ENCODE results near the gene KREMEN2. TPM values are rescaled to one million over a fixed set of nuclear protein-coding genes. Genes with fewer than 3 reads are reported as not detected.

KREMEN2 gene
- total and polyA plus RNA-seq, 2 of the 13 experiments (the other 11 are each of a cell fraction or from before 2014, with no cell fraction given), result 0.48 to 1.2 TPM

GRCh38 chr16:2963723-2964474 lies at the start of gene KREMEN2 (continued):
- TF ChIP-seq USF2 (IDR thresholded peaks at IDR 0.05; ENCODE audit: low read depth, low read length), result no peak
- TF ChIP-seq USF2 (CRISPR knock-in tag; IDR thresholded peaks at IDR 0.05; ENCODE audit: borderline replicate concordance), result no peak
- no peak for TF ChIP-seq ZNF367 (CRISPR knock-in tag; IDR thresholded peaks at IDR 0.05; ENCODE audit: borderline replicate concordance)
- no peak for TF ChIP-seq RFXAP (CRISPR knock-in tag; IDR thresholded peaks at IDR 0.05; ENCODE audit: borderline replicate concordance)
- TF ChIP-seq ZFX (CRISPR knock-in tag; IDR thresholded peaks at IDR 0.05; ENCODE audit: low read depth), result peak; percentile 18; the same call in 1 of the 2 replicates
- TF ChIP-seq HNRNPLL (IDR thresholded peaks at IDR 0.05; ENCODE audit: low read depth, low read length, poor library complexity, severe bottlenecking), result peak; percentile 39
- TF ChIP-seq, protein P1, sequence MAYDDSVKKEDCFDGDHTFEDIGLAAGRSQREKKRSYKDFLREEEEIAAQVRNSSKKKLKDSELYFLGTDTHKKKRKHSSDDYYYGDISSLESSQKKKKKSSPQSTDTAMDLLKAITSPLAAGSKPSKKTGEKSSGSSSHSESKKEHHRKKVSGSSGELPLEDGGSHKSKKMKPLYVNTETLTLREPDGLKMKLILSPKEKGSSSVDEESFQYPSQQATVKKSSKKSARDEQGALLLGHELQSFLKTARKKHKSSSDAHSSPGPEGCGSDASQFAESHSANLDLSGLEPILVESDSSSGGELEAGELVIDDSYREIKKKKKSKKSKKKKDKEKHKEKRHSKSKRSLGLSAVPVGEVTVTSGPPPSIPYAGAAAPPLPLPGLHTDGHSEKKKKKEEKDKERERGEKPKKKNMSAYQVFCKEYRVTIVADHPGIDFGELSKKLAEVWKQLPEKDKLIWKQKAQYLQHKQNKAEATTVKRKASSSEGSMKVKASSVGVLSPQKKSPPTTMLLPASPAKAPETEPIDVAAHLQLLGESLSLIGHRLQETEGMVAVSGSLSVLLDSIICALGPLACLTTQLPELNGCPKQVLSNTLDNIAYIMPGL (CRISPR knock-in tag; IDR thresholded peaks at IDR 0.05; ENCODE audit: borderline replicate concordance in 1 of 2, low read depth in 1 of 2), result 0 out of 4 replicates have a peak, but pooled peaks of 1 of the 2 experiments have one; percentile 28
- TF ChIP-seq HNF4A (CRISPR knock-in tag; IDR thresholded peaks at IDR 0.05), result no peak
- TF ChIP-seq NONO (IDR thresholded peaks at IDR 0.05), result no peak
- TF ChIP-seq NONO (CRISPR knock-in tag; conservative IDR thresholded peaks at IDR 0.05), result 0 out of 2 replicates have a peak, but pooled peaks have one; percentile 9
- peak; percentile 61; the same call in 1 of the 2 replicates for TF ChIP-seq ZNF687 (CRISPR knock-in tag; IDR thresholded peaks at IDR 0.05)
- TF ChIP-seq, protein P2, sequence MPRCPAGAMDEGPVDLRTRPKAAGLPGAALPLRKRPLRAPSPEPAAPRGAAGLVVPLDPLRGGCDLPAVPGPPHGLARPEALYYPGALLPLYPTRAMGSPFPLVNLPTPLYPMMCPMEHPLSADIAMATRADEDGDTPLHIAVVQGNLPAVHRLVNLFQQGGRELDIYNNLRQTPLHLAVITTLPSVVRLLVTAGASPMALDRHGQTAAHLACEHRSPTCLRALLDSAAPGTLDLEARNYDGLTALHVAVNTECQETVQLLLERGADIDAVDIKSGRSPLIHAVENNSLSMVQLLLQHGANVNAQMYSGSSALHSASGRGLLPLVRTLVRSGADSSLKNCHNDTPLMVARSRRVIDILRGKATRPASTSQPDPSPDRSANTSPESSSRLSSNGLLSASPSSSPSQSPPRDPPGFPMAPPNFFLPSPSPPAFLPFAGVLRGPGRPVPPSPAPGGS (CRISPR knock-in tag; IDR thresholded peaks at IDR 0.05), result peak; percentile 34; the same call in 1 of the 2 replicates
- no peak for TF ChIP-seq MED1 (CRISPR knock-in tag; IDR thresholded peaks at IDR 0.05)
- TF ChIP-seq ARNT2 (CRISPR knock-in tag; IDR thresholded peaks at IDR 0.05; ENCODE audit: low read depth), result peak; percentile 35; the same call in 1 of the 2 replicates
- TF ChIP-seq SNRNP70 (IDR thresholded peaks at IDR 0.05; ENCODE audit: low read depth, low read length), result no peak
- TF ChIP-seq, protein P3, sequence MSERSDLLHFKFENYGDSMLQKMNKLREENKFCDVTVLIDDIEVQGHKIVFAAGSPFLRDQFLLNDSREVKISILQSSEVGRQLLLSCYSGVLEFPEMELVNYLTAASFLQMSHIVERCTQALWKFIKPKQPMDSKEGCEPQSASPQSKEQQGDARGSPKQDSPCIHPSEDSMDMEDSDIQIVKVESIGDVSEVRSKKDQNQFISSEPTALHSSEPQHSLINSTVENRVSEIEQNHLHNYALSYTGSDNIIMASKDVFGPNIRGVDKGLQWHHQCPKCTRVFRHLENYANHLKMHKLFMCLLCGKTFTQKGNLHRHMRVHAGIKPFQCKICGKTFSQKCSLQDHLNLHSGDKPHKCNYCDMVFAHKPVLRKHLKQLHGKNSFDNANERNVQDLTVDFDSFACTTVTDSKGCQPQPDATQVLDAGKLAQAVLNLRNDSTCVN (CRISPR knock-in tag; IDR thresholded peaks at IDR 0.05; ENCODE audit: borderline replicate concordance), result peak; percentile 13; the same call in 1 of the 2 replicates
- peak; percentile 14 for TF ChIP-seq TEAD3 (CRISPR knock-in tag; optimal IDR thresholded peaks at IDR 0.05; ENCODE audit: borderline replicate concordance)

Data from HepG2 (cell line).